GM23248 (cell line): Measurements from ENCODE around the gene MSH5.
"Not testable (repeated sequence)": the region's sequence is repeated elsewhere in the genome, so short reads cannot be mapped to it uniquely, and the experiment has no call there.

Experiments used
- EZH2 ChIP-seq: fragments of 200-600 bp; sonication (generic); IDR thresholded peaks from 2 replicates; pipeline ENCODE4 v1.6.1; 2018; ENCODE audit warnings: antibody characterized with exemption, mild to moderate bottlenecking; ENCODE audit not compliant: insufficient read depth, poor library complexity, severe bottlenecking
- EZH2phosphoT487 ChIP-seq: fragments of 200-600 bp; sonication (generic); IDR thresholded peaks from 2 replicates; pipeline ENCODE4 v1.6.1; 2018; ENCODE audit warnings: antibody characterized with exemption, moderate library complexity, mild to moderate bottlenecking, low read depth; ENCODE audit not compliant: insufficient read depth

GRCh38 chr6:31709157-31709556 lies 30.6 kb upstream of the MSH5 start:
- TF ChIP-seq EZH2, EZH2phosphoT487: not testable (repeated sequence)
